H1 (cell line): ENCODE results near the gene C3AR1. TPM values are rescaled to one million over a fixed set of nuclear protein-coding genes. Genes with fewer than 3 reads are reported as not detected.

Experiments
- CTCF ChIA-PET: fragments of 300-600 bp; sonication (Branson Sonifier 250); formaldehyde crosslinking; loops from one replicate; lab custom pipeline; 2021; ENCODE audit not compliant: partially characterized antibody; lab: Charles Lee
- POLR2A ChIA-PET: fragments of 300-600 bp; sonication (Branson Sonifier 250); formaldehyde crosslinking; loops from one replicate; lab custom pipeline; 2021; ENCODE audit warnings: inconsistent platforms; ENCODE audit not compliant: partially characterized antibody; lab: Charles Lee
- DNase-seq, 2 experiments: peaks; one replicate each; pipeline versions ENCODE4 v3.0.0 to v3.0.0-alpha.2; 2010 to 2022; ENCODE audit warnings: low spot score in 2 of 2, low read depth in 1 of 2, mixed read lengths in 1 of 2
- FAIRE-seq: peaks from 2 replicates; lab custom pipeline; 2011; peaks lifted over from hg19 to GRCh38; lab: Jason Lieb, UNC
- H2AFZ ChIP-seq: 2 replicates; pipeline ENCODE4 v1.8.1; 2012; ENCODE audit warnings: low read length, inconsistent platforms
- H2AK5ac ChIP-seq: 2 replicates; pipeline ENCODE4 v1.6.1; 2013; ENCODE audit warnings: low read depth, low read length
- H2BK120ac ChIP-seq: replicated peaks from 2 replicates; pipeline ENCODE3; 2013; ENCODE audit warnings: low read depth, low read length, inconsistent platforms
- H2BK12ac ChIP-seq: 2 replicates; pipeline ENCODE4 v1.6.1; 2013; ENCODE audit warnings: low read depth, low read length
- H2BK15ac ChIP-seq: 2 replicates; pipeline ENCODE4 v1.6.1; 2013; ENCODE audit warnings: low read length
- H2BK20ac ChIP-seq: 2 replicates; pipeline ENCODE4 v1.6.1; 2013; ENCODE audit warnings: low read length
- H2BK5ac ChIP-seq: 2 replicates; pipeline ENCODE4 v1.6.1; 2013; ENCODE audit warnings: low read depth, low read length
- H3K14ac ChIP-seq: 2 replicates; pipeline ENCODE4 v1.6.1; 2013; ENCODE audit warnings: inconsistent platforms; ENCODE audit not compliant: insufficient read length
- H3K18ac ChIP-seq: 2 replicates; pipeline ENCODE4 v1.6.1; 2013; ENCODE audit warnings: low read length; ENCODE audit errors: extremely low read depth
- H3K23ac ChIP-seq: 2 replicates; pipeline ENCODE4 v1.6.1; 2013; ENCODE audit warnings: inconsistent platforms; ENCODE audit not compliant: insufficient read length
- H3K23me2 ChIP-seq: 2 replicates; pipeline ENCODE4 v1.6.1; 2013; ENCODE audit warnings: low read depth, low read length
- H3K27ac ChIP-seq: 2 replicates; pipeline ENCODE4 v1.6.1; 2011; ENCODE audit warnings: low read depth, low read length, inconsistent platforms
- H3K27me3 ChIP-seq, 4 experiments: replicated peaks in 1 of 4; 1 replicate in 1 of 4; 2 replicates in 3 of 4; pipeline versions ENCODE4 v1.6.1 to v1.8.1; 2011 to 2013; ENCODE audit warnings: low read length in 3 of 4, mild to moderate bottlenecking in 3 of 4, inconsistent platforms in 2 of 4, mixed read lengths in 2 of 4, moderate library complexity in 1 of 4; ENCODE audit not compliant: control insufficient read depth in 3 of 4, insufficient read depth in 3 of 4; ENCODE audit errors: extremely low read depth in 1 of 4
- H3K36me3 ChIP-seq, 4 experiments: 2 replicates each; pipeline versions ENCODE4 v1.6.1 to v1.8.1; 2011 to 2013; ENCODE audit warnings: mild to moderate bottlenecking in 4 of 4, low read length in 3 of 4, moderate library complexity in 2 of 4, control low read depth in 1 of 4, inconsistent platforms in 1 of 4; ENCODE audit not compliant: insufficient read depth in 4 of 4, control insufficient read depth in 2 of 4
- H3K4ac ChIP-seq: replicated peaks from 2 replicates; pipeline ENCODE3; 2013; ENCODE audit warnings: low read length, low read depth, mixed read lengths, inconsistent platforms; ENCODE audit not compliant: insufficient read length
- H3K4me1 ChIP-seq, 4 experiments: replicated peaks in 1 of 4; 1 replicate in 1 of 4; 2 replicates in 3 of 4; pipeline versions ENCODE4 v1.6.1 to v1.8.1; 2011 to 2013; ENCODE audit warnings: low read length in 3 of 4, inconsistent platforms in 2 of 4, mixed read lengths in 1 of 4; ENCODE audit not compliant: insufficient read depth in 4 of 4, control insufficient read depth in 3 of 4
- H3K4me2 ChIP-seq, 2 experiments: 2 replicates each; pipeline versions ENCODE4 v1.6.1 to v1.8.1; 2011 to 2013; ENCODE audit warnings: low read depth in 2 of 2, low read length in 2 of 2, control low read depth in 1 of 2, inconsistent platforms in 1 of 2, mild to moderate bottlenecking in 1 of 2; ENCODE audit not compliant: insufficient read depth in 1 of 2
- H3K4me3 ChIP-seq, 4 experiments: fragments of 200-600, 300-600 bp in 1 of 4; sonication (generic), shearing (Covaris generic), sonication (Bioruptor Twin) in 1 of 4; 2 replicates each; pipeline versions ENCODE4 v1.5.1 to v1.8.1; 2011 to 2016; ENCODE audit warnings: low read length in 4 of 4, low read depth in 3 of 4, control low read depth in 2 of 4, inconsistent platforms in 2 of 4, mild to moderate bottlenecking in 2 of 4, mixed read lengths in 1 of 4, moderate library complexity in 1 of 4; ENCODE audit not compliant: insufficient read depth in 2 of 4; ENCODE audit errors: extremely low read depth in 1 of 4
- H3K56ac ChIP-seq: replicated peaks from 2 replicates; pipeline ENCODE3; 2013; ENCODE audit warnings: low read depth, mild to moderate bottlenecking, mixed read lengths, low read length, inconsistent platforms; ENCODE audit not compliant: insufficient read length
- H3K79me1 ChIP-seq: 2 replicates; pipeline ENCODE4 v1.6.1; 2013; ENCODE audit warnings: low read depth, low read length, control low read depth
- H3K79me2 ChIP-seq, 2 experiments: 2 replicates each; pipeline versions ENCODE4 v1.6.1 to v1.8.1; 2012 to 2013; ENCODE audit warnings: low read length in 2 of 2, mild to moderate bottlenecking in 2 of 2, inconsistent platforms in 1 of 2; ENCODE audit not compliant: insufficient read depth in 2 of 2, control insufficient read depth in 1 of 2
- H3K9ac ChIP-seq, 4 experiments: replicated peaks in 1 of 4; 1 replicate in 1 of 4; 2 replicates in 3 of 4; pipeline versions ENCODE4 v1.6.1 to v1.8.1; 2011 to 2013; ENCODE audit warnings: low read depth in 3 of 4, low read length in 3 of 4, control low read depth in 2 of 4, mild to moderate bottlenecking in 2 of 4, moderate library complexity in 2 of 4, inconsistent platforms in 1 of 4; ENCODE audit errors: extremely low read depth in 1 of 4
- H3K9me3 ChIP-seq, 2 experiments: 2 replicates each; pipeline versions ENCODE4 v1.6.1 to v1.8.1; 2012 to 2013; ENCODE audit warnings: mild to moderate bottlenecking in 2 of 2, moderate library complexity in 2 of 2, control low read depth in 1 of 2, inconsistent platforms in 1 of 2, low read depth in 1 of 2, low read length in 1 of 2, mixed read lengths in 1 of 2; ENCODE audit not compliant: insufficient read depth in 2 of 2
- H4K20me1 ChIP-seq, 2 experiments: replicated peaks in 1 of 2; 2 replicates each; pipeline versions ENCODE3 to v1.8.1; 2011 to 2013; ENCODE audit warnings: inconsistent platforms in 2 of 2, low read length in 2 of 2, mild to moderate bottlenecking in 1 of 2; ENCODE audit not compliant: insufficient read depth in 2 of 2, control insufficient read depth in 1 of 2
- H4K5ac ChIP-seq: 2 replicates; pipeline ENCODE4 v1.6.1; 2013; ENCODE audit warnings: low read length, low read depth, mixed read lengths, inconsistent platforms; ENCODE audit not compliant: insufficient read length
- H4K8ac ChIP-seq: 2 replicates; pipeline ENCODE4 v1.8.0; 2013; ENCODE audit warnings: mild to moderate bottlenecking, moderate library complexity, low read length, inconsistent platforms; ENCODE audit not compliant: insufficient read depth; ENCODE audit errors: extremely low read depth
- H4K91ac ChIP-seq: replicated peaks from 2 replicates; pipeline ENCODE3; 2013; ENCODE audit warnings: low read length, mixed read lengths, inconsistent platforms; ENCODE audit not compliant: insufficient read length
- HDAC2 ChIP-seq, 2 experiments: fragments of 300-600 bp in 1 of 2; sonication (generic) in 1 of 2; IDR thresholded peaks; 2 replicates each; pipeline ENCODE4 v1.6.1; 2011 to 2012; ENCODE audit warnings: low read depth in 2 of 2, low read length in 2 of 2, mild to moderate bottlenecking in 2 of 2, moderate library complexity in 2 of 2, borderline replicate concordance in 1 of 2, inconsistent platforms in 1 of 2
- WGBS, 2 experiments: shearing (Covaris generic) in 1 of 2; methylation state at CpG; one replicate each; pipeline versions ENCODE4 v1.1.6 to v1.1.7; 2013 to 2015; ENCODE audit warnings: low lambda C conversion rate in 2 of 2, mixed read lengths in 2 of 2, inconsistent platforms in 1 of 2, low coverage in 1 of 2, missing lambda C conversion rate in 1 of 2; ENCODE audit not compliant: insufficient replicate concordance in 2 of 2, insufficient coverage in 1 of 2, insufficient read length in 1 of 2; ENCODE audit errors: extremely low coverage in 1 of 2, missing lambda C conversion rate in 1 of 2; 5-methylcytosine and 5-hydroxymethylcytosine counted together
- polyA plus RNA-seq, 7 experiments: library from polyadenylated mRNA; depleted of rRNA in 3 of 7; stranded (reverse) in 5 of 7; unstranded in 2 of 7; fragments of >200 nt in 5 of 7; fragments of 200-250 nt in 2 of 7; gene quantifications; 1 replicate in 5 of 7; 2 replicates in 1 of 7; 4 replicates in 1 of 7; pipeline versions ENCODE4 v1.2.1 to v1.2.3, GENCODE V29; 2011 to 2013; ENCODE audit warnings: missing spikeins in 2 of 7, mixed read lengths in 2 of 7
- total RNA-seq: library from RNA; stranded (reverse); fragmentation: NEBNext Ultra II Directional; extraction: Animal tissue kit (Norgen Biotek cat#: 25700); gene quantifications from 2 replicates; pipeline ENCODE4 v1.2.1, GENCODE V29; 2021
- TF ChIP-seq, protein P1 (sequence below), 3 experiments: IDR thresholded peaks; 1 replicate in 2 of 3; 2 replicates in 1 of 3; pipeline versions ENCODE4 v1.5.1 to v1.6.1; 2011; ENCODE audit warnings: low read length in 3 of 3, mild to moderate bottlenecking in 3 of 3, inconsistent platforms in 2 of 3, low read depth in 1 of 3, moderate library complexity in 1 of 3; ENCODE audit not compliant: insufficient read depth in 1 of 3; ENCODE audit errors: control extremely low read depth in 1 of 3

The C3AR1 gene
- total and polyA plus RNA-seq, 2 of the 8 experiments (the other 6 are each of a cell fraction or from before 2014, with no cell fraction given), result not detected

GRCh38 chr12:8096281-8096915 lies 30.2 kb upstream of the C3AR1 start:
- peaks cover 5 to 31% (median 17%) of the 10 kb centered on the region in 4 experiments; a peak in 7 of 8 replicates for H3K36me3 ChIP-seq
- no peaks in the 10 kb centered on the region for H3K79me1 ChIP-seq
- H3K4me2 ChIP-seq, result no peak overlapping the region
- no peaks in the 10 kb centered on the region for H3K23me2 ChIP-seq
- no peaks in the 10 kb centered on the region for H3K79me2 ChIP-seq
- H2BK20ac ChIP-seq, result no peak overlapping the region
- H3K9ac ChIP-seq, result no peak overlapping the region
- H3K18ac ChIP-seq, result no peak overlapping the region
- H4K20me1 ChIP-seq, result no peaks in the 10 kb centered on the region
- H2BK12ac ChIP-seq, result no peak overlapping the region
- H3K27me3 ChIP-seq, result no peaks in the 10 kb centered on the region
- no peak for FAIRE-seq
- no peak overlapping the region for H2BK15ac ChIP-seq
- no peak overlapping the region for H2BK120ac ChIP-seq
- no peaks in the 10 kb centered on the region for H3K9me3 ChIP-seq
- 84% methylated on average over 2 of the region's 2 CpGs; no CpG with 5 or more reads in 1 of the 2 experiments for WGBS, 2 experiments
- no peak overlapping the region for H4K5ac ChIP-seq
- H3K4me1 ChIP-seq, result no peaks in the 10 kb centered on the region
- H2AK5ac ChIP-seq, result no peak overlapping the region
- POLR2A ChIA-PET, result no interaction called here
- H4K91ac ChIP-seq, result no peak overlapping the region
- H3K56ac ChIP-seq, result no peak overlapping the region
- CTCF ChIA-PET, result interaction anchor here (0.8 to 1.7 kb wide), 2 partner anchors 135 to 163 kb away, joined by 3 to 4 read pairs; no protein-coding TSS in a partner anchor
- H4K8ac ChIP-seq, result no peak overlapping the region
- no peak overlapping the region for H3K14ac ChIP-seq
- no peak for DNase-seq
- no peak overlapping the region for H2BK5ac ChIP-seq
- H2AFZ ChIP-seq, result no peak overlapping the region
- no peak overlapping the region for H3K4ac ChIP-seq
- no peak overlapping the region for H3K27ac ChIP-seq
- H3K4me3 ChIP-seq, result no peak overlapping the region
- no peak overlapping the region for H3K23ac ChIP-seq
- TF ChIP-seq HDAC2 (IDR thresholded peaks at IDR 0.05; ENCODE audit: borderline replicate concordance in 1 of 2, low read depth in 2 of 2, low read length in 2 of 2), result no peak
- TF ChIP-seq, protein P1, sequence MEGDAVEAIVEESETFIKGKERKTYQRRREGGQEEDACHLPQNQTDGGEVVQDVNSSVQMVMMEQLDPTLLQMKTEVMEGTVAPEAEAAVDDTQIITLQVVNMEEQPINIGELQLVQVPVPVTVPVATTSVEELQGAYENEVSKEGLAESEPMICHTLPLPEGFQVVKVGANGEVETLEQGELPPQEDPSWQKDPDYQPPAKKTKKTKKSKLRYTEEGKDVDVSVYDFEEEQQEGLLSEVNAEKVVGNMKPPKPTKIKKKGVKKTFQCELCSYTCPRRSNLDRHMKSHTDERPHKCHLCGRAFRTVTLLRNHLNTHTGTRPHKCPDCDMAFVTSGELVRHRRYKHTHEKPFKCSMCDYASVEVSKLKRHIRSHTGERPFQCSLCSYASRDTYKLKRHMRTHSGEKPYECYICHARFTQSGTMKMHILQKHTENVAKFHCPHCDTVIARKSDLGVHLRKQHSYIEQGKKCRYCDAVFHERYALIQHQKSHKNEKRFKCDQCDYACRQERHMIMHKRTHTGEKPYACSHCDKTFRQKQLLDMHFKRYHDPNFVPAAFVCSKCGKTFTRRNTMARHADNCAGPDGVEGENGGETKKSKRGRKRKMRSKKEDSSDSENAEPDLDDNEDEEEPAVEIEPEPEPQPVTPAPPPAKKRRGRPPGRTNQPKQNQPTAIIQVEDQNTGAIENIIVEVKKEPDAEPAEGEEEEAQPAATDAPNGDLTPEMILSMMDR (IDR thresholded peaks at IDR 0.05; ENCODE audit: control extremely low read depth in 1 of 3, insufficient read depth in 1 of 3, low read depth in 1 of 3, low read length in 3 of 3), result no peak
